GM21723 (cell line): ENCODE measurements around the gene RPL10A.

Source experiments
- ATAC-seq: cut with Tn5 transposase; IDR thresholded peaks from one replicate; pipeline ENCODE4 v1.9.1; 2021; ENCODE audit warnings: mild to moderate bottlenecking, moderate library complexity; ENCODE audit not compliant: unreplicated experiment

Gene RPL10A

GRCh38 chr6:35445691-35446090 lies 22.5 kb upstream of the RPL10A start:
- no peak for ATAC-seq

GRCh38 chr6:35448191-35448590 lies 20.0 kb upstream of the RPL10A start:
- no peak for ATAC-seq

DNA sequence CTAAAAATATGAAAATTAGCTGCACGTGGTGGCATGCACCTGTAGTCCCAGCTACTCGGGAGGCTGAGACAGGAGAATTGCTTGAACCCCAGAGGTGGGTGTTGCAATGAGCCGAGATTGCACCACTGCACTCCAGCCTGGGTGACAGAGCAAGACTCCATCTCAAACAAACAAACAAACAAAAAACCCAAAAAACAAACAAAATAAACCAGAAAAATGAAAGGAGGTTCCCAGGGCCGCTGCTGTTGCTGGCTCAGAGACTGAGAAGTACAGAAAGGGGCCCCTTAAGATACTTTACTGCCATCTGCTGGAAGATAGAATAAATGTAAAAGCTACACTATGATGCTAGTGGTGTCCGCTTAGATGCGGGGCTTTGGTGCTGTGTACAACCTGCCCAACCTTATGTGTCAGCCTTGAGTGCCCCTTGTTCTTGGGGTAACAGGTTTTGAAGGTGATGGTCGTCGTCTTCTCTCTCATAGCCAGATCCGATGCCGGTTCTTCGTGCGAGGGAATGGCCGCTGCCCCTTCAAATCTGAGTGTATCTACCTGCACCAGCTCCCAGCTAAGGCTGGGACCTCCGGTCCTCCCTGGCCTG lies 18.8 kb upstream of the RPL10A start:
- peak; percentile 36 for ATAC-seq

GRCh38 chr6:35451354-35452182 lies 16.6 kb upstream of the RPL10A start:
- no peak for ATAC-seq

DNA sequence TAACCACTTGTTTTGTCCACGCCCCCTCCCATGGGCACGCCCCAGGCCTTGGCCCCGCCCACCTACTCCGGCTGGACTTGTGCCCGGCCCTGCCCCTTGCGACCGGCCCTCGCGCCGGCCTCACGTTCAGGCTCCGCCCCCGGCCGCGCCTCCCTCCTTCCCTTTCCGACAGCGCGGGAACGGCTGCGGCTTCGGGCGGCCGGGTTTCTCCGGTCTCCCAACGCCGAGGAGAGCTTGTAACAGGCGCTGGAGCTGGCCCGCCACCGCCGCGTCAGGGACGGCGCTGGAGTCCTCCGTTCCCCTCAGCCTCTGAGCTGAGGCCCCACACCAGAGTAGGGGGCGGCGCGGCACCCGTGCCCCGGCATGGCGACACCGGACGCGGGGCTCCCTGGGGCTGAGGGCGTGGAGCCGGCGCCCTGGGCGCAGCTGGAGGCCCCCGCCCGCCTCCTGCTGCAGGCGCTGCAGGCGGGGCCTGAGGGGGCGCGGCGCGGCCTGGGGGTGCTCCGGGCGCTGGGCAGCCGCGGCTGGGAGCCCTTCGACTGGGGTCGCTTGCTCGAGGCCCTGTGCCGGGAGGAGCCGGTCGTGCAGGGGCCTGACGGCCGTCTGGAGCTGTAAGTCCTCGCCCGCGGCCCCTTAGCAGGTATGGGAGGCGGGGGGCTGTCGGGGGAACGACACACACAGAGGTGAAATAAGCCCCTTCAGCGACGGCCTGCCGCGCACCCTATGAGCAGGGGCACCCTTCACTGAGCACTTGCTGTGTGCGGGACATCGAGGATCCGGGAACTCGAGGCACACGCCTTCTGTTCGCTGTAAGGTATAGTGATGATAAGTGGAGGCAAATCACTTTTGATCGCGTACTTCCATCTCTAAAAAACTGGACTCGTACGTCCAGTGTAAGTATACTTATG lies 15.8 kb upstream of the RPL10A start, which contains the start of gene FANCE:
FANCE (plus strand) TSS at position 156 of the 908 bp plus-strand sequence; CDS start at position 364, 208 bp downstream.
- peak; percentile 89 for ATAC-seq

GRCh38 chr6:35453236-35453635 lies 15.0 kb upstream of the RPL10A start:
- no peak for ATAC-seq

DNA sequence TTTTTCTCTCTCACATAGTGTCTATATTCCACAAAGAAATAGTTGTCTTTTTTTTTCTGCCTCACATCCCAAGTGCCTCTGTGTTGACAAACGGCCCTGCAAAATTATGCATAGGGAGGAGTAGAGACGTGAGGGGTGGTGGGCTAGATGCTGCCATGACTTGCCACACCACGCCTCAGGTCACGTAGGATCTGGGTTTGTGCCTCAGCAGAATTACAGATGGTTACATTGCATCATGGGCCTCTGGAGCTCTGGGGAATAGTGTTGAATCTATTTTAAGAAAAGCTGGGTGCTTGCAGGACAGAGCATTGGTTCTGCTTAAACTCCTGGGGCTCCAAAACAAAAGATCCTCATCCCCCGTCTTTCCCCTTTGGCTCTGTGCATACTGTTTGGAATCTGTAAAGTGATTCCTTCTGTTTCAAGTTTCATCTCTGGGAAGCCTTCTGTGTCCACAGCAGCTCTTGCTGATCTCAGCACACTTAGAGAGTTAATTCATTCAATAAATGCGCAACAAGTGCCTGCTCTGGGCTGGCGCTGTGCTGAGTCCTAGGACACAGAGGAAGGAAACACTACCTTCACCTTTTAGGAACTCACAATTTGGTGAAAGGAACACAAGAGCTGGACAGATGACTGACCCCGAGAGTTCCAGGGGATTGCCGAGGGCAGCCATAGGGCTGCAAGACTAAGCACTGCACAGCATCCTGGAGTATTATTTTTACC lies 13.7 kb upstream of the RPL10A start:
- ATAC-seq, result no peak

DNA sequence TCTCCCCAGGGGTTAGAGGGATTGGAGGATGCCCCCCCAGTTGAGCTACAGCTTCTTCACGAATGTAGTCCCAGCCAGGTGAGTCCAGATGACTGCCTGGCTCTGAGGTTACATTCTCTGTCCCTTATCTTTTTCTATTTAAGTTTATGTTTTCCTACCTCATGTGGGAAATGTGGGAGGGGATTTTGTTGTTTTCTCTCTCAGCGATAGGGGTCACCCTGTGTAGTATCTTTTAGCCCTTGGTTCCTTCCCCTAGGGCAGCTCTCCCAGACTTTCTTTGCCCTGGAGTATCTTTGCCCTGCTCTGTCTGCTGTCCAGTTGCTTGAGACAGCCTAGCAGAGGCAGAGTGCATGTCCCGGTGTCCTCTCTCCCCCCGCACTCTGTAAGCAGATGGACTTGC lies 10.3 kb upstream of the RPL10A start:
- no peak for ATAC-seq

GRCh38 chr6:35461270-35461669 lies 6.9 kb upstream of the RPL10A start:
- ATAC-seq, result no peak

DNA sequence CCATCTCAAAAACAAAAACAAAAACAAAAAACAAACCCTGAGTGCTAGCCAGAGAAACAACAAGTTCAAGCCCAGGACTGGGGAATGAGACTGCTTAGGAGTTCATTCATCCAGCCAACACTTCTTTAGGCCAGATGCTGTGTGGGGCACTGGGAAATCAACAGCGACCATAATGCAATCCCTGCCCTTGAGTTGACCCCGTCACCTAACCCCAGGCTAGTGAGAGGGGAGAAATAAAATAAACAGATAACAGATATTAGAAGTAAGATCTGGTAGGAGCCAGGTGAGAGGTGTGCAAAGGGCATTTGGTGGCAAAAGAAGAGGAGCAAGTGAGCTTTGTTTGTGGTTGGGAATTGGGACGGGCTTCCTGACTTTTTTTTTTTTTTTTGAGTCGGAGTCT lies 4.9 kb upstream of the RPL10A start:
- ATAC-seq, result no peak

- no peak for ATAC-seq
Observed at GRCh38 chr6:35465646-35466045, 2.6 kb upstream of the RPL10A start.

- peak; percentile 2 for ATAC-seq
Observed at GRCh38 chr6:35468980-35469750, 964 bp downstream of the RPL10A start.

DNA sequence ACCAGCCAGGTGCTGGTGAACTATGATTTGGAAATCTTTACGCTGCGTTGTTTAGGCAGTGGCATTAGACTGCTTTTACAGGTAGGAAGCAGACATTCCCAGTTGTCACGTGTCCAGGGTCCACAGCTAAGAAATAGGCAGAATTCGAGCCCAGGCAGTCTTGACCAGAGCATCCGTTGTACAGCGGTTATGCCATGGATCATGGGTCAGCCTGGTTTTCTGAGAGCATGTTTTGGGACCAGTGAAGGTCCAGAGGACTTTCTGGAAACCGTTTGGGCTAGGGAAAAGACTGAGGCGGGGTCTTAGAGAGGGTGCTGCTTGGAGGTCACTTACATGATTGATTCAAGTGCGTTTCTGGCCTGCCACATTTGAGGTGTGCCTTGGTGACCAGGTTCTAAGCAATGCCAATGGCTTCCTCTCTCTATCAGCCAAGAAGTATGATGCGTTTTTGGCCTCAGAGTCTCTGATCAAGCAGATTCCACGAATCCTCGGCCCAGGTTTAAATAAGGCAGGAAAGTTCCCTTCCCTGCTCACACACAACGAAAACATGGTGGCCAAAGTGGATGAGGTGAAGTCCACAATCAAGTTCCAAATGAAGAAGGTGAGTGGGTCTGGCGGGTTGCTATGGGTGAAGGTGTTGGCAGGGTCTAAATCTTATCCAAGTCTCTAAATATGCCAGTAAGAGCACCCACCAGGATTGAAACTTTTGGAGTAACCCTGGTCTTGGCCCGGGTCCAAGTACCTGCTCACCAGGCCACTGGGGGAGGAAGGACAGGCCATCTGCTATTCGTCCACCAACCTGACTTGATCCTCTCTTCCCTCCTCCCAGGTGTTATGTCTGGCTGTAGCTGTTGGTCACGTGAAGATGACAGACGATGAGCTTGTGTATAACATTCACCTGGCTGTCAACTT lies 1.8 kb downstream of the RPL10A start:
- ATAC-seq, result no peak

DNA sequence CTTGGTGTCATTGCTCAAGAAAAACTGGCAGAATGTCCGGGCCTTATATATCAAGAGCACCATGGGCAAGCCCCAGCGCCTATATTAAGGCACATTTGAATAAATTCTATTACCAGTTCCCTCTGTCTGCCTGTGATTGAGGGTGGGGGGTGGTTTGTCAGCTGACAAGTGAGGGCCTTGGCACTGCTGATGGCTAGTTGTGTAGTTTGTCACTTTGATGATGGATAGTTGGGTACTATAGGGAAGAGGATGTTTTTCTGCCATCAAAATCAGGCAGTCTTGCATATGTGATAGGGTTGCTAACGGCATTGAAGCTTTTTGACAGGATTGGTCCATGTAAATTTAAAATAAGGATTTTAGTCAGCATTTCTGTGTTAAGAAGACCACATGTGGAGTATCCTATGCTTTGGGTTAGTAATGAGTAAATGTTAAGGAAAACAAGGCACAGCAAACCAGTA lies 2.5 kb downstream of the RPL10A start:
- no peak for ATAC-seq

DNA sequence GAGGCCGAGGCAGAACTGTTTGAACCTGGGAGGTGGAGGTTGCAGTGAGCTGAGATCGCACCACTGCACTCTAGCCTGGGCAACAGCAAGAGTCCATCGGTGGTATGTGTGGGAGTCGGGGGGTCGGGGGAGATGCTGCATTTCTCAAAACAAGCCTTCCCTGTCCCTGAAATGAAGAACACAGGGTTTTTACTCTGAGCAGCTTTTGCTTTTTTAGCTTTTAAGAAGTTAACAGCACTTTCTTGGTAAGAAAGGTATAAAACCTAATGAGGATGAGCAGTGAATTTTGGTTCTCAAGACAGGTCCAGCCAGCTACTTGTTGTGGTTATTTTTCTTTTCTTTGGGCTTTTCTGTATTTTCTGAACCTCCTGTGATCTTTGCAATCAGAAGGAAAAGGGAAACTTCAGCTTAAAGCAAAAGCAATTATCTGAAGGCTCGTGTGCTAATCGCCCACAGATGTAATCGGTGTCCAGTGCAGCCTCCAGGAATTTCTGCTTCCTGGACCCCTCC lies 3.7 kb downstream of the RPL10A start:
- no peak for ATAC-seq

- no peak for ATAC-seq
Observed at GRCh38 chr6:35473075-35473849, 5.1 kb downstream of the RPL10A start.

- no peak for ATAC-seq
Observed at GRCh38 chr6:35473850-35474130, 5.6 kb downstream of the RPL10A start.
